Liver (tissue), 9 donors: ENCODE results near the gene RALGDS. TPM values are rescaled to one million over a fixed set of nuclear protein-coding genes. Genes with fewer than 3 reads are reported as not detected.

Experiments used
- DNase-seq: peaks from one replicate; pipeline ENCODE4 v3.0.0-alpha.2; 2017; ENCODE audit warnings: low spot score
- H3K27ac ChIP-seq, 2 donors: one replicate each; pipeline ENCODE4 v1.7.0; 2013; ENCODE audit warnings: inconsistent platforms in 2 of 2, low read length in 2 of 2, control low read depth in 1 of 2, low read depth in 1 of 2, mild to moderate bottlenecking in 1 of 2
- H3K27me3 ChIP-seq, 4 donors: one replicate each; pipeline versions ENCODE4 v1.6.1 to v1.7.0; 2013; ENCODE audit warnings: low read length in 3 of 4, inconsistent platforms in 1 of 4, mild to moderate bottlenecking in 1 of 4, moderate library complexity in 1 of 4; ENCODE audit not compliant: control insufficient read depth in 4 of 4, insufficient read depth in 4 of 4
- H3K36me3 ChIP-seq, 4 donors: one replicate each; pipeline versions ENCODE4 v1.6.1 to v1.7.0; 2013; ENCODE audit warnings: low read length in 3 of 4, mild to moderate bottlenecking in 3 of 4, low read depth in 1 of 4, moderate library complexity in 1 of 4; ENCODE audit not compliant: control insufficient read depth in 4 of 4, insufficient read depth in 3 of 4
- H3K4me1 ChIP-seq, 4 donors: one replicate each; pipeline versions ENCODE4 v1.6.1 to v1.7.0; 2013; ENCODE audit warnings: low read length in 3 of 4, mild to moderate bottlenecking in 3 of 4, moderate library complexity in 1 of 4; ENCODE audit not compliant: control insufficient read depth in 4 of 4, insufficient read depth in 4 of 4
- H3K4me3 ChIP-seq, 3 donors: one replicate each; pipeline versions ENCODE4 v1.6.1 to v1.7.0; 2013; ENCODE audit warnings: low read length in 3 of 3, control low read depth in 1 of 3, low read depth in 1 of 3, mild to moderate bottlenecking in 1 of 3
- H3K9ac ChIP-seq, 2 donors: one replicate each; pipeline ENCODE4 v1.7.0; 2013; ENCODE audit warnings: low read length in 2 of 2, mild to moderate bottlenecking in 2 of 2, moderate library complexity in 2 of 2, control low read depth in 1 of 2, low read depth in 1 of 2
- H3K9me3 ChIP-seq, 4 donors: one replicate each; pipeline versions ENCODE4 v1.6.1 to v1.7.0; 2013; ENCODE audit warnings: low read length in 3 of 4; ENCODE audit not compliant: control insufficient read depth in 4 of 4
- CTCF ChIP-seq: fragments of 150-350 bp; IDR thresholded peaks from 2 replicates; pipeline ENCODE4 v1.5.1; 2017; ENCODE audit warnings: improper control_type of control experiment, low read depth, low read length; ENCODE audit not compliant: missing input control
- FOXA1 ChIP-seq: IDR thresholded peaks from 2 replicates; pipeline ENCODE4 v1.6.1; 2016; ENCODE audit warnings: antibody characterized with exemption
- FOXA2 ChIP-seq: IDR thresholded peaks from 2 replicates; pipeline ENCODE4 v1.6.1; 2016; ENCODE audit warnings: antibody characterized with exemption
- HNF4A ChIP-seq, 2 donors: conservative IDR thresholded peaks; 2 replicates each; pipeline ENCODE4 v1.6.1; 2016; ENCODE audit warnings: antibody characterized with exemption in 2 of 2, mild to moderate bottlenecking in 2 of 2
- JUND ChIP-seq, 2 donors: IDR thresholded peaks; 2 replicates each; pipeline ENCODE4 v1.6.1; 2016; ENCODE audit warnings: antibody characterized with exemption in 2 of 2
- NR2F2 ChIP-seq: IDR thresholded peaks from 2 replicates; pipeline ENCODE4 v1.6.1; 2016; ENCODE audit warnings: antibody characterized with exemption
- RAD21 ChIP-seq, 2 donors: IDR thresholded peaks; 2 replicates each; pipeline ENCODE4 v1.6.1; 2016; ENCODE audit warnings: antibody characterized with exemption in 2 of 2, mild to moderate bottlenecking in 2 of 2
- REST ChIP-seq: IDR thresholded peaks from 2 replicates; pipeline ENCODE4 v1.6.1; 2016; ENCODE audit warnings: antibody characterized with exemption, mild to moderate bottlenecking
- SP1 ChIP-seq: IDR thresholded peaks from 2 replicates; pipeline ENCODE4 v1.6.1; 2018; ENCODE audit warnings: antibody characterized with exemption, mild to moderate bottlenecking
- TAF1 ChIP-seq: conservative IDR thresholded peaks from 2 replicates; pipeline ENCODE4 v1.6.1; 2016; ENCODE audit warnings: antibody characterized with exemption, mild to moderate bottlenecking
- ZBTB33 ChIP-seq: IDR thresholded peaks from 2 replicates; pipeline ENCODE4 v1.6.1; 2016; ENCODE audit warnings: antibody characterized with exemption
- WGBS: extraction: QIAGEN DNeasy Blood & Tissue Kit; methylation state at CpG from one replicate; pipeline ENCODE4 v1.1.7; 2013; 5-methylcytosine and 5-hydroxymethylcytosine counted together
- polyA plus RNA-seq, 2 donors: library from polyadenylated mRNA; stranded (reverse) in 1 of 2; unstranded in 1 of 2; fragments of 200-250 nt in 1 of 2; fragments of >200 nt in 1 of 2; fragmentation: Nextera tagmentation in 1 of 2; extraction: Ambion mirVana in 1 of 2; gene quantifications; one replicate each; pipeline versions ENCODE4 v1.2.1 to v1.2.3, GENCODE V29; 2013 to 2015
- total RNA-seq, 2 donors: library from RNA; depleted of rRNA; stranded (reverse); fragments of >200 nt; gene quantifications; one replicate each; pipeline ENCODE4 v1.2.3, GENCODE V29; 2014
- donor health status: healthy.
- donor health status: healthy.
- donor health status: healthy.
- donor health status: healthy.
- donor health status: healthy.

Gene RALGDS
- total and polyA plus RNA-seq, 4 donors: 1.3 to 19.0 (median 7.3) TPM

- Histone ChIP-seq H3K27ac (no peak overlapping the region), H3K36me3 (peaks cover 2 to 83% (median 27%) of the 10 kb centered on the region in 4 donors), H3K4me1 (no peaks in the 10 kb centered on the region), H3K27me3 (no peaks in the 10 kb centered on the region), H3K9me3 (no peaks in the 10 kb centered on the region), H3K9ac (no peak overlapping the region), H3K4me3 (no peak overlapping the region)
- no peak for TF ChIP-seq TAF1
- TF ChIP-seq RAD21 (IDR thresholded peaks at IDR 0.05): no peak
- no peak for TF ChIP-seq REST
- WGBS: 95% methylated on average over 21 of the region's 21 CpGs
- DNase-seq: no peak
Measured at GRCh38 chr9:133102190-133103021, 18.6 kb downstream of the RALGDS start.

- TF ChIP-seq CTCF (no peak), FOXA2 (no peak), ZBTB33 (no peak), RAD21 (IDR thresholded peaks at IDR 0.05) (no peak), JUND (IDR thresholded peaks at IDR 0.05) (no peak), SP1 (no peak), HNF4A (conservative IDR thresholded peaks at IDR 0.05) (no peak), FOXA1 (no peak), NR2F2 (no peak)
- no peak for DNase-seq
- H3K9me3 ChIP-seq: no peaks in the 10 kb centered on the region
Measured at GRCh38 chr9:133101356-133102189, 19.5 kb downstream of the RALGDS start.

More at GRCh38 chr9:133101356-133102189, 19.5 kb downstream of the RALGDS start:
- Histone ChIP-seq H3K4me3 (no peak overlapping the region), H3K4me1 (no peaks in the 10 kb centered on the region), H3K27me3 (no peaks in the 10 kb centered on the region), H3K27ac (no peak overlapping the region), H3K9ac (no peak overlapping the region), H3K36me3 (peaks cover 2 to 78% (median 27%) of the 10 kb centered on the region in 4 donors)
- 98% methylated on average over 32 of the region's 32 CpGs for WGBS
